ENCODE data around the gene UAP1L1. TPM values are rescaled to one million over a fixed set of nuclear protein-coding genes. Genes with fewer than 3 reads are reported as not detected.

Gene UAP1L1
- total and polyA plus RNA-seq, 2 of the 4 experiments (the other 2 are of a cell fraction): 2.3 to 9.8 TPM

GRCh38 chr9:137029058-137029936 is 48.0 kb upstream of the UAP1L1 start:
- peak overlapping the region; percentile 30; the same call in 1 of the 2 replicates for H2AK5ac ChIP-seq (ENCODE audit: low read depth, low read length)
- peaks cover 5% of the 10 kb centered on the region for H3K4me1 ChIP-seq (ENCODE audit: control insufficient read depth, insufficient read depth, low read length)
- peak overlapping the region; percentile 85; the same call in 1 of the 2 replicates for H3K4me2 ChIP-seq (ENCODE audit: low read depth, low read length)
- no peak overlapping the region for H3K18ac ChIP-seq (ENCODE audit: low read depth, low read length)
- H2BK15ac ChIP-seq (ENCODE audit: low read depth, low read length): no peak overlapping the region
- peaks cover 4% of the 10 kb centered on the region; the same call in 1 of the 2 replicates for H3K9me1 ChIP-seq (ENCODE audit: insufficient read depth, low read length)
- intact Hi-C loops (cut with micrococcal nuclease): loop anchor here (1.0 to 2.0 kb wide), 2 partner anchors 22 to 242 kb away; no protein-coding TSS in a partner anchor
- H3K9me3 ChIP-seq (ENCODE audit: control insufficient read depth, insufficient read depth, low read length): no peaks in the 10 kb centered on the region
- no peak overlapping the region for H2BK120ac ChIP-seq (ENCODE audit: low read depth, low read length)
- H3K4me3 ChIP-seq (ENCODE audit: insufficient read depth, low read depth, low read length): no peak overlapping the region; the same call in 1 of the 2 replicates
- no peak overlapping the region for H4K8ac ChIP-seq (ENCODE audit: low read depth in 2 of 2, low read length in 2 of 2)
- H3K36me3 ChIP-seq (ENCODE audit: control insufficient read depth, insufficient read depth, low read length): no peaks in the 10 kb centered on the region
- dilution Hi-C loops (cut with HindIII; ENCODE audit: low sequenced_read_pairs, unreplicated experiment): no loop called here
- H2AK9ac ChIP-seq (replicated peaks; ENCODE audit: low read depth, low read length, poor library complexity): peak overlapping the region; percentile 90
- DNase-seq: peak; percentile 36
- in situ Hi-C loops (cut with MboI; ENCODE audit: low sequenced_read_pairs): no loop called here
- peak; percentile 69 for ATAC-seq (ENCODE audit: low read depth)
- H3K9ac ChIP-seq (ENCODE audit: low read depth, low read length): no peak overlapping the region
- WGBS, 2 experiments (ENCODE audit: extremely low coverage in 2 of 2, insufficient read length in 1 of 2): 100% methylated on average over 2 of the region's 19 CpGs; no CpG with 5 or more reads in 1 of the 2 experiments
- POLR2A ChIA-PET (ENCODE audit: unreplicated experiment): no interaction called here
- H3K14ac ChIP-seq (replicated peaks; ENCODE audit: low read depth, low read length): no peak overlapping the region
- peaks cover 0 to 7% of the 10 kb centered on the region in 2 experiments; a peak in 2 of 4 replicates for H3K79me1 ChIP-seq (ENCODE audit: low read depth in 1 of 2, low read length in 2 of 2)
- no peak overlapping the region for H3K23ac ChIP-seq (ENCODE audit: low read depth, low read length)
- H2BK5ac ChIP-seq (ENCODE audit: low read depth, low read length, poor library complexity, severe bottlenecking): no peak overlapping the region
- no peak overlapping the region for H3K56ac ChIP-seq (ENCODE audit: extremely low read depth, insufficient read depth, low read length)
- TF ChIP-seq CTCF (conservative IDR thresholded peaks at IDR 0.05; ENCODE audit: low read depth, low read length) (peak; percentile 74), FOS (IDR thresholded peaks at IDR 0.05; ENCODE audit: low read depth, low read length) (no peak), RAD21 (IDR thresholded peaks at IDR 0.05; ENCODE audit: low read length) (peak; percentile 41; the same call in 1 of the 2 replicates), MAFK (IDR thresholded peaks at IDR 0.05; ENCODE audit: low read depth, low read length) (no peak), SMC3 (IDR thresholded peaks at IDR 0.05; ENCODE audit: low read depth, low read length) (peak; percentile 43)
- no peak overlapping the region for H4K5ac ChIP-seq (ENCODE audit: low read depth, low read length)
- H4K91ac ChIP-seq (ENCODE audit: insufficient read depth, low read depth, low read length): no peak overlapping the region
- no peaks in the 10 kb centered on the region; the same call in 1 of the 2 replicates for H4K20me1 ChIP-seq (ENCODE audit: insufficient read depth, low read length)
- CTCF ChIA-PET: interaction anchor here (0.5 to 1.4 kb wide), 13 partner anchors 17 to 240 kb away, joined by 3 to 9 read pairs (median 3); partner anchors contain the start of genes AJM1, NPDC1, PAXX and SAPCD2
- no peak overlapping the region for H3K4ac ChIP-seq (ENCODE audit: low read depth, low read length)
- no TSS peak for BruUV-seq (replicated peaks)
- H3K27ac ChIP-seq (ENCODE audit: insufficient read depth, low read length): no peak overlapping the region
- peaks cover 2% of the 10 kb centered on the region; the same call in 1 of the 2 replicates for H3K27me3 ChIP-seq (ENCODE audit: control insufficient read depth, insufficient read depth, low read length)
- peak overlapping the region; percentile 92 for H2AFZ ChIP-seq (replicated peaks; ENCODE audit: low read length, poor library complexity)
- no peak overlapping the region for H2BK20ac ChIP-seq (ENCODE audit: low read depth, low read length)
